Right atrium auricular region (tissue), 2 donors: ENCODE results near the gene RASGRP1. TPM values are rescaled to one million over a fixed set of nuclear protein-coding genes. Genes with fewer than 3 reads are reported as not detected.

ENCODE experiments used
- DNase-seq: peaks from one replicate; pipeline ENCODE4 v3.0.0-alpha.2; 2019; ENCODE audit warnings: low spot score
- H3K27ac ChIP-seq, 2 donors: fragments of 200-600 bp; sonication (generic); 1 replicate in 1 of 2; 2 replicates in 1 of 2; pipeline ENCODE4 v1.5.1; 2016 to 2019
- H3K27me3 ChIP-seq, 2 donors: fragments of 200-600 bp; sonication (generic); one replicate each; pipeline versions ENCODE4 v1.5.1 to v1.6.0; 2017 to 2019
- H3K36me3 ChIP-seq: fragments of 200-600 bp; sonication (generic); one replicate; pipeline ENCODE4 v1.5.1; 2016
- H3K4me1 ChIP-seq, 2 donors: fragments of 200-600 bp; sonication (generic); one replicate each; pipeline versions ENCODE4 v1.5.1 to v1.6.0; 2017 to 2019
- H3K4me3 ChIP-seq, 2 donors: fragments of 200-600 bp; sonication (generic); 1 replicate in 1 of 2; 2 replicates in 1 of 2; pipeline ENCODE4 v1.5.1; 2017 to 2019; ENCODE audit warnings: mild to moderate bottlenecking in 1 of 2, moderate library complexity in 1 of 2
- H3K9me3 ChIP-seq, 2 donors: fragments of 200-600 bp; sonication (generic); one replicate each; pipeline ENCODE4 v1.5.1; 2019
- CTCF ChIP-seq, 2 donors: fragments of 200-600 bp; sonication (generic); IDR thresholded peaks; one replicate each; pipeline ENCODE4 v1.5.1; 2019; ENCODE audit warnings: antibody characterized with exemption in 2 of 2
- total RNA-seq, 2 donors: library from RNA; depleted of rRNA; stranded (reverse); fragments of >200 nt; gene quantifications; one replicate each; pipeline ENCODE4 v1.1.0, GENCODE V29; 2016

The RASGRP1 gene
- total RNA-seq, 2 donors from 2014 or later: 2.1 to 4.4 TPM

- H3K36me3 ChIP-seq: peaks cover 18% of the 10 kb centered on the region
- H3K9me3 ChIP-seq: no peaks in the 10 kb centered on the region
- no peak for TF ChIP-seq CTCF (IDR thresholded peaks at IDR 0.05)
- no peaks in the 10 kb centered on the region for H3K27me3 ChIP-seq
- H3K4me3 ChIP-seq: no peak overlapping the region
- no peak for DNase-seq
- H3K4me1 ChIP-seq: no peaks in the 10 kb centered on the region
- no peak overlapping the region for H3K27ac ChIP-seq
Observed at GRCh38 chr15:38479756-38480155, 84.9 kb downstream of the RASGRP1 start.

GRCh38 chr15:38479266-38479665 is 85.3 kb downstream of the RASGRP1 start:
- DNase-seq: no peak
- H3K27ac ChIP-seq: no peak overlapping the region
- no peak overlapping the region for H3K4me3 ChIP-seq
- H3K9me3 ChIP-seq: no peaks in the 10 kb centered on the region
- TF ChIP-seq CTCF (IDR thresholded peaks at IDR 0.05): no peak
- H3K27me3 ChIP-seq: no peaks in the 10 kb centered on the region
- no peaks in the 10 kb centered on the region for H3K4me1 ChIP-seq
- peaks cover 21% of the 10 kb centered on the region for H3K36me3 ChIP-seq

- H3K27ac ChIP-seq: no peak overlapping the region
- no peak for DNase-seq
- H3K4me3 ChIP-seq: no peak overlapping the region
- H3K9me3 ChIP-seq: no peaks in the 10 kb centered on the region
- no peaks in the 10 kb centered on the region for H3K4me1 ChIP-seq
- peaks cover 29% of the 10 kb centered on the region for H3K36me3 ChIP-seq
- no peaks in the 10 kb centered on the region for H3K27me3 ChIP-seq
- no peak for TF ChIP-seq CTCF (IDR thresholded peaks at IDR 0.05)
Observed at GRCh38 chr15:38477637-38478036, 87.0 kb downstream of the RASGRP1 start.

GRCh38 chr15:38476120-38476519 is 88.5 kb downstream of the RASGRP1 start:
- no peaks in the 10 kb centered on the region for H3K4me1 ChIP-seq
- no peak for TF ChIP-seq CTCF (IDR thresholded peaks at IDR 0.05)

GRCh38 chr15:38475361-38475760 is 89.3 kb downstream of the RASGRP1 start:
- peaks cover 29% of the 10 kb centered on the region for H3K36me3 ChIP-seq
- H3K27ac ChIP-seq: no peak overlapping the region
- no peaks in the 10 kb centered on the region for H3K4me1 ChIP-seq
- no peak for TF ChIP-seq CTCF (IDR thresholded peaks at IDR 0.05)
- H3K27me3 ChIP-seq: no peaks in the 10 kb centered on the region
- no peak overlapping the region for H3K4me3 ChIP-seq
- DNase-seq: no peak
- H3K9me3 ChIP-seq: no peaks in the 10 kb centered on the region

More at GRCh38 chr15:38476120-38476519, 88.5 kb downstream of the RASGRP1 start:
- Histone ChIP-seq H3K36me3 (peaks cover 29% of the 10 kb centered on the region), H3K4me3 (no peak overlapping the region), H3K27ac (no peak overlapping the region), H3K27me3 (no peaks in the 10 kb centered on the region), H3K9me3 (no peaks in the 10 kb centered on the region)
- no peak for DNase-seq

GRCh38 chr15:38474155-38474757 is 90.4 kb downstream of the RASGRP1 start:
- no peaks in the 10 kb centered on the region for H3K27me3 ChIP-seq
- H3K4me3 ChIP-seq: no peak overlapping the region
- no peak overlapping the region for H3K27ac ChIP-seq
- H3K4me1 ChIP-seq: no peaks in the 10 kb centered on the region
- TF ChIP-seq CTCF (IDR thresholded peaks at IDR 0.05): peak in 1 of 2 donors; percentile 75
- no peaks in the 10 kb centered on the region for H3K9me3 ChIP-seq
- peaks cover 29% of the 10 kb centered on the region for H3K36me3 ChIP-seq
- DNase-seq: no peak
